Upper lobe of right lung (tissue), 1 donor: ENCODE data around the gene DDX49. TPM values are rescaled to one million over a fixed set of nuclear protein-coding genes. Genes with fewer than 3 reads are reported as not detected.
"Not testable (repeated sequence)": the region's sequence is repeated elsewhere in the genome, so short reads cannot be mapped to it uniquely, and the experiment has no call there.

Source experiments
- ATAC-seq: fragments of 200-7000 bp; cut with Tn5 transposase; one replicate; pipeline ENCODE4 v1.9.1; 2020; ENCODE audit warnings: mild to moderate bottlenecking, moderate library complexity
- DNase-seq: peaks from one replicate; pipeline ENCODE4 v3.0.0-alpha.2; 2020
- H3K27ac ChIP-seq: fragments of 200-600 bp; one replicate; pipeline ENCODE4 v1.8.0; 2022
- H3K27me3 ChIP-seq: fragments of 200-600 bp; one replicate; pipeline ENCODE4 v1.8.0; 2022; ENCODE audit warnings: mild to moderate bottlenecking
- H3K36me3 ChIP-seq: fragments of 200-600 bp; one replicate; pipeline ENCODE4 v1.8.0; 2022
- H3K4me1 ChIP-seq: fragments of 200-600 bp; one replicate; pipeline ENCODE4 v1.8.0; 2022
- H3K4me3 ChIP-seq: fragments of 200-600 bp; one replicate; pipeline ENCODE4 v1.8.0; 2022; ENCODE audit warnings: mild to moderate bottlenecking
- H3K9me3 ChIP-seq: fragments of 200-600 bp; one replicate; pipeline ENCODE4 v1.8.0; 2022
- intact Hi-C: fragments of 100-400 bp; cut with DNase I; formaldehyde crosslinking; loops from one replicate; pipeline ENCODE4 v1.11.0; 2022
- total RNA-seq: library from RNA; stranded (reverse); fragmentation: NEBNext Ultra II Directional; extraction: Animal tissue kit (Norgen Biotek cat#: 25700); gene quantifications from one replicate; pipeline ENCODE4 v1.2.1, GENCODE V29; 2021
- TF ChIP-seq, protein P1 (sequence below): fragments of 200-600 bp; IDR thresholded peaks from one replicate; pipeline ENCODE4 v1.8.0; 2022; ENCODE audit warnings: antibody characterized with exemption
- donor health status: DM: no; HTN: yes; CAD: no; lungs with severe emphysema.

The DDX49 gene
- total RNA-seq, 1 donor from 2014 or later, result 45.9 TPM

DNA sequence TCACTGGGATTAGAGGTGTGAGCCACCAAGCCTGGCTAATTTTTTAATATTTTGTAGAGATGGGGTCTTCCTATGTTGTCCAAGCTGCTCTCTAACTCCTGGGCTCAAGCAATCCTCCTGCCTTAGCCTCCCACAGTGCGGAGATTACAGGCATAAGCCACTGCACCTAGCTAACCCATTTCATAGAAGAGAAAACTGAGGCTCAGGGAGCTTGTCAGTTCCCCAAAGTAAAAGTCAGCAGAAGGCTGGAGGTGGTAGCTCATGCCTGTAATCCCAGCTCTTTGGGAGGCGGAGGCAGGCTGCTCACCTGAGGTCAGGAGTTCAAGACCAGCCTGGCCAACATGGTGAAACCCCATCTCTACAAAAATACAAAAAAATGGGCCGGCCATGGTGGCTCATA is 30.3 kb downstream of the DDX49 start:
- ATAC-seq (no peak), DNase-seq (no peak)
- intact Hi-C loops, result no loop called here
- H3K4me3 ChIP-seq, result no peak overlapping the region
- H3K36me3 ChIP-seq, result no peaks in the 10 kb centered on the region
- no peaks in the 10 kb centered on the region for H3K27me3 ChIP-seq
- H3K27ac ChIP-seq, result no peak overlapping the region
- no peaks in the 10 kb centered on the region for H3K4me1 ChIP-seq
- TF ChIP-seq, protein P1, sequence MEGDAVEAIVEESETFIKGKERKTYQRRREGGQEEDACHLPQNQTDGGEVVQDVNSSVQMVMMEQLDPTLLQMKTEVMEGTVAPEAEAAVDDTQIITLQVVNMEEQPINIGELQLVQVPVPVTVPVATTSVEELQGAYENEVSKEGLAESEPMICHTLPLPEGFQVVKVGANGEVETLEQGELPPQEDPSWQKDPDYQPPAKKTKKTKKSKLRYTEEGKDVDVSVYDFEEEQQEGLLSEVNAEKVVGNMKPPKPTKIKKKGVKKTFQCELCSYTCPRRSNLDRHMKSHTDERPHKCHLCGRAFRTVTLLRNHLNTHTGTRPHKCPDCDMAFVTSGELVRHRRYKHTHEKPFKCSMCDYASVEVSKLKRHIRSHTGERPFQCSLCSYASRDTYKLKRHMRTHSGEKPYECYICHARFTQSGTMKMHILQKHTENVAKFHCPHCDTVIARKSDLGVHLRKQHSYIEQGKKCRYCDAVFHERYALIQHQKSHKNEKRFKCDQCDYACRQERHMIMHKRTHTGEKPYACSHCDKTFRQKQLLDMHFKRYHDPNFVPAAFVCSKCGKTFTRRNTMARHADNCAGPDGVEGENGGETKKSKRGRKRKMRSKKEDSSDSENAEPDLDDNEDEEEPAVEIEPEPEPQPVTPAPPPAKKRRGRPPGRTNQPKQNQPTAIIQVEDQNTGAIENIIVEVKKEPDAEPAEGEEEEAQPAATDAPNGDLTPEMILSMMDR, result no peak
- H3K9me3 ChIP-seq, result no peaks in the 10 kb centered on the region

DNA sequence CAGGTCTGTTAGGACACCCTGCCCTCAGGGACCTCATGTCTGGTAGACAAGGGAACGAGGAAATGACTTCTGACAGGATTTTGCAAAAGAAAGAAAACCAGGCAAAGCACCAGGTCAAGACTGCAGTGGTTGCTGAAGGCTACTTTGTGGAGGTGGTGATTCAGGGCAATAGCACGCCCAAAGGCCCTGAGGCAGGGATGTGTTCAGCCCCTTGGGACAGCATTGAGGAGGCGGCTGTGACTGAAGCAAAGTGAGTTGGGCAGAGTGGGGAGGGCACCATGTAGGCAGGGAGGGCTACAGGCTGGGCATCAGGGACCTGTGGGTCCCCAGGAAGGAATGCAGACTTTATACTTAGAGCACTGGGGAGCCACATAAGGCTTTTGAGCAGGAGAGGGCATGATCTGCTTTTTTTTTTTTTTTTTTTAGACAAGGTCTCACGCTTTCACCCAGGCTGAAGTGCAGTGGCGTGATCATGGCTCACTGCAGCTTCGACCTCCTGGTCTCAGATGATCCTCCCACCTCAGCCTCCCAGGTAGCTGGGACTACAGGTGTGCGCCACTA is 32.3 kb downstream of the DDX49 start:
- no peaks in the 10 kb centered on the region for H3K36me3 ChIP-seq
- DNase-seq (no peak), ATAC-seq (no peak)
- no peak overlapping the region for H3K27ac ChIP-seq
- H3K4me1 ChIP-seq, result no peaks in the 10 kb centered on the region
- no peaks in the 10 kb centered on the region for H3K27me3 ChIP-seq
- intact Hi-C loops, result no loop called here
- TF ChIP-seq, protein P1, result no peak
- no peak overlapping the region for H3K4me3 ChIP-seq
- H3K9me3 ChIP-seq, result no peaks in the 10 kb centered on the region

DNA sequence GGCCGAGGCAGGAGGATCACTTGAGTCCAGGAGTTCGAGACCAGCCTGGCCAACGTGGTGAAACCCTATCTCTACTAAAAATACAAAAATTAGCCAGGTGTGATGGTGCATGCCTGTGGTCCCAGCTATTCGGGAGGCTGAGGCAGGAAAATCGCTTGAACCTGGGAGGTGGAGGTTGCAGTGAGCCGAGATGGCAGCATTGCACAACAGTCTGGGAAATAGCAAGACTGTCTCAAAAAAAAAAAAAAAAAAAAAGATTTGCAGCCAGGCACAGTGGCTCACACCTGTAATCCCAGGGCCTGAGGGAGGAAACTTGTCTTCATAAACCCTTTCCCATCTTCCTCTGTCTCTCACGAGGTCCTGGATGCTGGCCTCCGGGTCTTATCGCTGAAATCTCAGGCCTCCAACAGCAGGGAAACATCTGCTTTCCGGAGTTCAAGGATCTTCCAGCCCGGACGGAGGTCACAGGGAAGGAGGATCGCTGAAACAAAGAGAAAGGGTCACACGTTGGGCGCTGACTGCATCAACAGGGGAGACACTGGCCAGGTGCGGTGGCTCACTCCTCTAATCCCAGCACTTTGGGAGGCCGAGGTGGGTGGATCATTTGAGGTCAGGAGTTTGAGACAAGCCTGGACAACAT is 33.0 kb downstream of the DDX49 start:
- H3K4me1 ChIP-seq, ATAC-seq, H3K36me3 ChIP-seq, H3K27me3 ChIP-seq, intact Hi-C loops, H3K9me3 ChIP-seq, H3K4me3 ChIP-seq, H3K27ac ChIP-seq, DNase-seq: not testable (repeated sequence)

DNA sequence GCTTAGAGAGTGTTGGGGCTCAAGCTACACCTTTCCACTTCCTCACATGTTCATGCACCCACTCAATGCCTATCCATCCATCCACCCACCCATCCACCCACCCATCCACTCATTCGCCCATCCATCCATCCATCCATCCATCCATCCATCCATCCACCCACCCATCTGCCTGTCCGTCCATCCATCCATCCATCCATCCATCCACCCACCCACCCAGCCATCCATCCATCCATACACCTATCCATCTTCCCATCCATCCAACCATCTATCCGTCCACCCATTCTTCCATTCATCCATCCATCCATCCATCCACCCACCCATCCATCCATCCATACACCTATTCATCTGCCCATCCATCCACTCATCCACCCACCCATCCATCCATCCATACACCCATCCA is 34.6 kb downstream of the DDX49 start:
- no peak for DNase-seq
- Histone ChIP-seq H3K4me3 (no peak overlapping the region), H3K4me1 (no peaks in the 10 kb centered on the region), H3K27ac (no peak overlapping the region), H3K27me3 (no peaks in the 10 kb centered on the region), H3K9me3 (no peaks in the 10 kb centered on the region), H3K36me3 (no peaks in the 10 kb centered on the region)
- intact Hi-C loops, result no loop called here
- no peak for ATAC-seq
- TF ChIP-seq, protein P1, result no peak

DNA sequence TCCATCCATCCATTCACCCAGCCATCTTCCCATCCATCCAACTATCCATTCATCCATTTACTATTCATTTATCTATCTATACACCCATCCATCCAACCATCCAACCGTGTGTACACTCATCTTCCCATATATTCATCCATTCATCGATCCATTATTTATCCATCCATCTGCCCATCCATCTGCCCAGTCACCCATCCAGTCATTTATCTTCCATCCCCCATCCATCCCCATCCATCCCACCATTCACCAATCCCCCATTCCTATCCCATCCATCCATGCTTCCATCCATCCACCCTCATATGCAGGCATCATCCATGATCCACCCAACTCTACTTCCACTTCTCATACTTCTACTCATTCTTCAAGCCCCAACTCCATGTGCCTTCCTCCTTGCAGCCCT is 35.5 kb downstream of the DDX49 start:
- TF ChIP-seq, protein P1, result no peak
- intact Hi-C loops, result no loop called here
- H3K9me3 ChIP-seq, result no peaks in the 10 kb centered on the region
- DNase-seq, result no peak
- H3K4me3 ChIP-seq, result no peak overlapping the region
- H3K36me3 ChIP-seq, result no peaks in the 10 kb centered on the region
- no peaks in the 10 kb centered on the region for H3K27me3 ChIP-seq
- no peak for ATAC-seq
- no peaks in the 10 kb centered on the region for H3K4me1 ChIP-seq
- H3K27ac ChIP-seq, result no peak overlapping the region

DNA sequence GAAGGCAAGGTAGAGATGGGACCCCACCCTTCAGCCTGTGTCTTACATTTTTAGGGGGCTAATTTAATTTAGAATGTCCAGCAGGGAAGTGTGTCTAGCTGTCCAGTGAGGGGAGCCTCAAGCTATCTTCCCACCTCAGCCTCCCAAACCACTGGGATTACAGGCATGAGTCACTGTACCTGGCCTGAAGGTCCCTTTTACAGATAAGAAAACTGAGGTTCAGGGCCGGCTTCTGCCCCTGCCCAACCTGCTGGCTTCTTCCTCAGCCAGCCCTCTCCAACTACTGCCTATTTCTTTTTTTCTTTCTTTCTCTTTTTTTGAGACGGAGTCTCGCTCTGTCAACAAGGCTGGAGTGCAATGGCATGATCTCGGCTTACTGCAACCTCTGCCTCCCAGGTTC is 40.9 kb downstream of the DDX49 start:
- Histone ChIP-seq H3K9me3 (no peaks in the 10 kb centered on the region), H3K36me3 (no peaks in the 10 kb centered on the region), H3K4me3 (no peak overlapping the region), H3K4me1 (no peaks in the 10 kb centered on the region), H3K27me3 (peaks cover 9% of the 10 kb centered on the region), H3K27ac (no peak overlapping the region)
- DNase-seq, result no peak
- intact Hi-C loops, result no loop called here
- ATAC-seq, result no peak
- TF ChIP-seq, protein P1, result no peak
